Measurements from ENCODE around the gene RALY.

RALY gene

DNA sequence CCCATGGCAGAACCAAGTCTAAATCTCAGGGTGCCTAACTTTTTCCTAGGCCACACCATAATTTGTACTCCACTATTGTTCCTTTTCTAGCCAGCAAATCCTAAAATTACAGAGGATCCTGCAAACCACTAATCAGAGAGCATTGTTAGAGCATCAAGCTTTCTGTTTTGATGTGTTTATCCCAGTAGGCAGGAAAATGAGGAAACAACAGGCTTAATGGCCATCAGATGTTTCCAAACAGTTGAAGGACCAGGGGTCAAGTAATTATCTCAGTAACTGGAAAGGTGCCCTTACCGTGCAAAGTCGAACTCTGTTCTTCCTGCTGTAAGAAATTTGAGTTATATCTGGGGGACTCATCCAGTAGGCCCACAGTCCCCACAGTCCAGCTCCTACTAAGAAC lies 58.7 kb downstream of the RALY start:
- no peak for DNase-seq

DNA sequence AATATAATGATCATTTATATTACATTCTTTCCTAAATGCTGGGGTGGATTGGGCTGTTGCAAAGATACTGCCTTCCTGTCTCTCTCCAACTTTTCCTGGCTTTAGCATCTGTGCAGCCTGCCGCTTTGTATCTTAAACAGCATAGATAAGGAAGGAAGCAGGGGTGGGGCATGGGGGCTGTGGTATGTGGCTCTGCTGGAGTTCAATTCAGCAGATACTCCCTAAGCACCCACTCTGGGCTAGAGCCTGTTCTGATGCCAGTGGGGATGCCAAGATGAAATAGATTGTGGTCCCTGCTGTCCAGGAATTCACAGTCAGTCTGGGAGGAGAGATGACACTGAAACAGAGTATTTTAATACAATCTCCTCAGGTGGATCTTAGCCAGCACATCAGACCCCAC lies 61.6 kb downstream of the RALY start:
- no peak for DNase-seq

DNA sequence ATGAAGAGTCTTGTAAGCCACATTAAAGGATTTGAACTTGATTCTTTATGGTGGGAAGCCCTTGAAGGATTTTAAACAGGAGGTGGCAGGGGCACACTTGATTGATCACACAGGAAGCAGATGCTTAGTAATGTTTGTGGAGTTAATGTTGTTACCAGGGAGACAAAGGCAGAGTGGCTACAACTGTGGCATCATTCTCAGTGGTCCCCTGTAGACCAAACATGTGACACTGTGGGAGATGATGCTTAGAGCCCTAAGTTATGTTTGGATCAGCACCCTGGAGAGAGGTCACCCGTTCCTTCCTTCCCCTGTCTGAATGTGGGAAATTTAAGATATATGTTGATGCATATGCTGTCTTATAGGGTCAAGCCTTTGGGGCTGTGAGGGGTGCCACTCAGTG lies 65.1 kb downstream of the RALY start:
- DNase-seq = no peak

DNA sequence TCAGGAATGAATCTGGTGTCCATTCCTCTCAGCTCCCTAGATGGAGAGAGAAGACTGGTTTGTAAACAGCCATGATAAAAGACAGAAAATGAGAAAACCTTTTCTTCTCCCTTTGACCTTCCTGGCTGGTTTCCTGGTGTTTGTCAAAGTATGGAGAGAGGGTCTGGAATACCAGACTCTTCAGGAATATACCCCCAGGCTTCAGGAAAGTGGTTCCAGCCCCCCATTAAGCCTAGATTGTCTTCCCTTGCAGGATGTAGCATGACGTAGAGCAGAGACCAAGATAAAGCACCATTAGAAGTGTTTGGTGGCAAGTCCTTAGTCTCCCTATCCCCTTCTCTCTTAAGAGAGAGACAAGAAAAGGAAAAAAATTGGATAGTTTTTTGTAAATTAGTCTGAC lies 67.3 kb downstream of the RALY start:
- DNase-seq = no peak

GRCh38 chr20:34061695-34062094 lies 68.0 kb downstream of the RALY start:
- DNase-seq = no peak

DNA sequence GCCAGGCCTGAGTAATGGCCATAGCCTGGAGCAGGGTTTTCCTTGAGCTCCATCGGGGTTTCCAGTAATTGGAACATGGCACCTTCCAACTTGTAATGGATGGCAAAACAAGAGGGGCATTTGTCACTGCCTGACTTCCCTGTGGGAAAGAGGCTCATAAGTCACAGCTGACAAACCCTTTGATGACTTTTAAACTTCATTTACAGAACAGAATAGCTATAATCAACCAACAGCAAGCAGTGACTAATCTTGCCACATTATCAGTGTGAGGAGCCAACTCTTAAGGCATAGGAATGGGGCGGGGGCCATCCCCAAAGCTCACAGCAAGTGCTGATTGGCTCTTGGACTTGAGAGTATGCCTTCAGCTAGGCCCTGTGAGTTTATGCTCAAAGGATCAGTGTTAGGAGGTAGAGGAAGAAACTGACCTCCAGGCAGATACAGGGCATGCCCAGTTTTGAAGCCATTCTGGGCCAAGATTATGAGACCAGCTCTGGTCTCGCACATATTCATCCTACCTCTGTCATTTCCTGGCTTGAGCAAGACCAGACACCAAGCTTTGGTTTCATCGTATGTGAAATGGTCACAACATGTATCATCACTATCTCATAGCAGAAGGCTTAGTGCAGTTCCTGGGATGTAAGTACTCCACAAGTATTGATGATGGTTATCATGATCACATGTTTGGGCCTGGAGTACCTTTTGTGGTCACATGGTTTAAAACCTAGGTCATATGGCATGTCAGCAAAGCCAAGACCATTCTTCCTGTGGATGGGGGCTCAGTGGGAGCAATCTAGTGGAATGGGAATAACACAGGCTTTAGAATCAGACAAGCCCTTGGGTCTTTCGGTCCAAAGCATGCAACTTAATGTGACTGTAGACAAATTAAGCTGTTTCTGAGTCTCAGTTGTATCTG lies 69.1 kb downstream of the RALY start:
- no peak for DNase-seq

DNA sequence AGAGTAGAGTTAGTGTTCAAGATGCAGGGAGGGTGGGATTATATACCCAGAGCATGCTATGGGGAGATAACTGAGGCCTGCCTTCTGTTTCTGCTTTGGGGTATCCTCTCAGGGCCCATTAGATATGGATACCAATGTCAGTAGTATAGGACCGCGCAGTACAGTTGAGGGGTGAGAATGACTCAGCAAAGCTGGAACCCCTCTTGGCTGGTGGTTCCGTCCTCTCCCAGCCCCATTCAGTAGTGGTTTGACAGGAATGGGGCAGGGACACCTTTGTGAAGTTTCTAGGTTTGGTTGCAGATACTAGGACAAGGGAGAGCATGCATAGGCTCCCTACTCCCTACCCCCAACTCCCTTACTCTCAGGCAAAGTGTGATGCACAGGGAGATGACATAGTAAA lies 70.6 kb downstream of the RALY start:
- DNase-seq = no peak

GRCh38 chr20:34065260-34065659 lies 71.5 kb downstream of the RALY start:
- DNase-seq = no peak

DNA sequence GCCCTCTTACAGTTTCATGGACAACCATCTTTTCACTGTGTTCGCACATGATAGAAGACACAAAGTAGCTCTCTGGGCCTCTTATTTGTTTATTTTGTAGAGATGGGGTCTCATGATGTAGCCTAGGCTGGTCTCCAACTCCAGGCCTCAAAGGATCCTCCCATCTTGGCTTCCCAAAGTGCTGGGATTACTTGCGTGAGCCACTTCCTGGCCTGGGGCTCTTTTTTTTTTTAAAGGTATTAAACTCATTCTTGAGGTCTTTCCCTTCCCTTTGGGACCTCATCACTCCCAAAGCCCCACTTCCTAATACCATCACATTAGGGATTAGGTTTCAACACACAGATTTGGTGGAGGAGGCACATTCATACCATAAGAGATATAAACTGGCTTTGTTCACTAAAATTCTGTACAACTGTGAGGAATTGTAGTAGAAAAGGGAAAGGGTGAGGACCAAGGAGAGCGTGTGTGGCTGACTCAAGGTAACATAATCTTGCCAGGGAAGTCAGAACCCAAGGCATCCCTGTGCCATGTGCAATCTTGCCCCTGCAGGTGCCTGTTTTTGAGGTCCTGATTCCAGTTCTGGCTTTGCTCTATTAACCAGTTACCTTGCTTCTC lies 72.9 kb downstream of the RALY start:
- DNase-seq = no peak

DNA sequence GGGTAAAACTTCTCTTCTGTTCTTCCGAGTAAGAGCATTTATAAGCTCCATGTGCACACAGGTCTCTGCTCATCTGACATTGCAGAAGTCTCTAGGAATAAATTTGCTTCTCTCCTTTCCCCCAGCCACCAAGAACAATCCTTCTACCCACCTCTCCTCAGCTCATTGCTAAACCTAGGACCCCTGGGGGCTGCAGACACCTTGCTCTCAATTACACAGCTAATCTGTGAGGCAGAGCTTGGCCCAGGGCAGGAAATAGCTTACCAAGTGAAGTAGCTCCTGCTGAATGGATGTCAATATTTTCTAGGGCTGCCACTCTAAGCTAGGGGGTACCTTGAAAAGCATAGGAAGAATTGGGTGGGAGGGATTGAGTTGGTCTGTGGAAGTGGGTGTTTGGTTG lies 74.3 kb downstream of the RALY start:
- no peak for DNase-seq

DNA sequence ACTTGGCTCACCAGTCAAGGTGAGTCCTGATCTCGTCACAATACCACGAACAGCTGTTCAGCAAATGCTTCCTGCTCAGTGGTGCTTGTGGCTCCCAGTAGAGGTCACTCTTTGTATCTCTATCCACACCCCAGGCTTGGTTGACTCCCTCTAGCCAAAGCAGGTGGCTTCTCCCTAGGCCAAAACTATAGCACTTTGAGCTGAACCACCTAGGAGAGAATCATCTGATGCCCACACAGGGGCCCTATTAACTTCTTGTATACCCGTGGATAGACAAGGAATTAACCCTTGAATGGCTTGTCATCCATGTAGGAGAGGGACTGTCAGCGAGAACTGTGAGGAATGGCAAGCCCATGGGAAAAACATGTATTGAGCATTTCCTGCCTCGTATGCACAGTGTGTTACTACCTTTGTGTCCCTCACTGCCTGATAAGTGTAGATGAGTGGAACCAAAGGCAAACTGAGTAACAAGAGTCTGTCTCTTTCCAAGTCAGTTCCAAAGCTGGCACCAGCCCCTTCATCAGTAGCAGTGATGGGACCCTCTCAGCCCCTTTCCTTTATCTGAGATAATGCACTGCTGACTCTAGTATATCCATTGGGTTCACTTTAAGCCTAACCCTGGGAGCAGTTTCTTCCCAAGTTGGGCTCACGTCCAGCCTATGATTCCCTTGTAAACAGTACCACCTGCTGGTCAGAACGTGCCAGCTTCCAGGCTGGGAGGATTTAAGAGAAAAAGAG lies 75.8 kb downstream of the RALY start:
- DNase-seq = peak; percentile 79

- DNase-seq = no peak
Observed at GRCh38 chr20:34070079-34070439, 76.3 kb downstream of the RALY start.

GRCh38 chr20:34070859-34071258 lies 77.1 kb downstream of the RALY start:
- no peak for DNase-seq

DNA sequence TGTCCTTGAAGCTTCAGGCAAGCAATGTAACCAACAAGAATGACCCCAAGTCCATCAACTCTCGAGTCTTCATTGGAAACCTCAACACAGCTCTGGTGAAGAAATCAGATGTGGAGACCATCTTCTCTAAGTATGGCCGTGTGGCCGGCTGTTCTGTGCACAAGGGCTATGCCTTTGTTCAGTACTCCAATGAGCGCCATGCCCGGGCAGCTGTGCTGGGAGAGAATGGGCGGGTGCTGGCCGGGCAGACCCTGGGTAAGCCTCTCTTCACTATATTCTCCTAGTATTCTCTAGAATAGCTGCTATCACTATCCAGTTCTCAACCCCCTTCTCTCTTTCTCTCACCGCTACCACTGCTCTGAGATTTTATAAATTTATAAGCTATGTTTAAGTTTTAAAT lies 78.4 kb downstream of the RALY start:
- DNase-seq = no peak

- DNase-seq = no peak
Observed at GRCh38 chr20:34072778-34073177, 79.1 kb downstream of the RALY start.

- no peak for DNase-seq
Observed at GRCh38 chr20:34074101-34074760, 80.5 kb downstream of the RALY start.

DNA sequence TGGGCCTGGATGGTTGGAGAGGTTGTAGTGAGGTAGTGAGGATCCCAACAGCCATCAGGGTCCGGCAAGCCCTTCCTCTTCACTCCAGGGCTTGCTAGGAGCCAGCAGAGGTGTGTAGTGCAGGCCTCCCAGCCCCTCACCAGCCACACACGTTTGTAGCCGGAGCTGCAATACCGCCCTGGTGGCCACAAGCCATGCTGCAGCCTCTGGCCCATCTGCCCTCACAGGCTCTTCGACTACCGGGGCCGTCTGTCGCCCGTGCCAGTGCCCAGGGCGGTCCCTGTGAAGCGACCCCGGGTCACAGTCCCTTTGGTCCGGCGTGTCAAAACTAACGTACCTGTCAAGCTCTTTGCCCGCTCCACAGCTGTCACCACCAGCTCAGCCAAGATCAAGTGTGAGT lies 81.9 kb downstream of the RALY start:
- no peak for DNase-seq

DNA sequence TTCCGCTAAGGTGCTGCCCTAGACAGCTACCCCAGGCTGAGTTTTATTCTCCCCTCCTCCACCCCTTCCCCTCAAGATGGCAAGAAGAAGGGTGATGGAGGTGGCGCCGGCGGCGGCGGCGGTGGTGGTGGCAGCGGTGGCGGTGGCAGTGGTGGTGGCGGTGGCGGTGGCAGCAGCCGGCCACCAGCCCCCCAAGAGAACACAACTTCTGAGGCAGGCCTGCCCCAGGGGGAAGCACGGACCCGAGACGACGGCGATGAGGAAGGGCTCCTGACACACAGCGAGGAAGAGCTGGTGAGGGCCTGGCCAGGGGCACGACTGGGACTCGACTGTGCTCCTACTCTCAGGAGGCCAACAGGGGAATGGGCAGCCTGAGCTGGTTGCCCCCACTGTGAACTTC lies 83.2 kb downstream of the RALY start:
- DNase-seq = no peak

DNA sequence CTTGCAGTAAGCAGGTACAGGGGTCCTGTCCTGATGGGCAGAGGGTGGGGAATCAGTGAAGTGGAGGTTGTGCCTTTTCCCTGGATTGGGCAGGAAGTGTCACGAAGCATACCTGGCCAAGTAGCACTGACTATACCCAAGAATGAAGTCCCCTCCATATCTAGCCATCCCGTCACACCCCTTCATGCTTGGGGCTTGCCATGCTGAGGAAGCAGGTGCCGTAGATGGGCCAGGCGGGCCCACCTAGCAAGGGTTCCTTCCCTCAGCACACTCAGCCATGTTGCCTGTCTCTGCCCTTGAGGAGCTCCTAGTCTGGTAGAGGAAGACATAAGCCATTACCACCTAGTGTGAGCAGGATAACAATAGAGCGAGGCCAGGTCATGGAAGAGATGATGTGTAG lies 84.8 kb downstream of the RALY start:
- no peak for DNase-seq

- no peak for DNase-seq
Observed at GRCh38 chr20:34079818-34080217, 86.1 kb downstream of the RALY start.

- DNase-seq = no peak
Observed at GRCh38 chr20:34082232-34082887, 88.6 kb downstream of the RALY start.

DNA sequence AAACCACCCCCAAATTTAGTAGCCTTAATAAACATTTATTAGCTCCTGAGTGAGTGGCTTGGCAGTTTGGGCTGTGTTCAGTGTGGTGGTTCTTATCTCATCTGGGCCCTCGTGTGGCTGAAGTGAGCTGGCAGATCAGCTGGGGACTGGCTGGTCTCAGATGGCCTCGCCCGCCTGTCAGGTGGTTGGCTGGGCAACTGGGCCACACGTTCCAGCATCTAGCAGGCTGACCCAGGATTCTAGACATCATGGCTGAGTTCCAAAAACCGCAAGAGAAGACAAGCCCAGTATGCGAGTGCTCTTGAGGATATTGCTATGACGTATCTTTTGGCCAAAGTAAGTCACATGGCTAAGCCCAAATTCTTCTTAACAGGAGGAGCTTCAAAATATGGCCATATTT lies 89.4 kb downstream of the RALY start:
- DNase-seq = no peak

DNA sequence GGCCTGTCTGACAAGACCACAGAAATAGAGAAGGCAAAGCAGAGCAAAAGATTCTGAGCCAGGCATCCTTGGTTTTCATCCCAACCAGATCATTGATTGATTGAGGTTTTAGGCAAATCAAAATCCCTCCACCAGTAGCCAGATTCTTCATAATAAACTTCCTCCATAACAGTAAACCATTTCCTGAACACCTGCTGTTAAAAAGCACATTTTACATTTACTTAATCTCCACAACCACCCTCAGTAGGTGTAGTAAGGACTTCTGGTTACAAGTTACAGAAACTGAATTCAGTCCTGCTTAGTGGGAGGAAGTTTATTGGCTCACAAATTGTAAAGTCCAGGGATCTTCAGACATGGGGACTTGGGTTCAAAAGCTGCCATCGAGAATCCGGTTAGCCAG lies 90.1 kb downstream of the RALY start:
- DNase-seq = no peak

Measured in left hindlimb (tissue), 1 donor.